Endometrium (tissue), 2 donors: ENCODE data around the gene SLC39A11.

Experiments used
- FAIRE-seq: peaks from 2 replicates; lab custom pipeline; 2012; peaks lifted over from hg19 to GRCh38; lab: Jason Lieb, UNC
- donor health status: control.
- donor health status: control.

The SLC39A11 gene

DNA sequence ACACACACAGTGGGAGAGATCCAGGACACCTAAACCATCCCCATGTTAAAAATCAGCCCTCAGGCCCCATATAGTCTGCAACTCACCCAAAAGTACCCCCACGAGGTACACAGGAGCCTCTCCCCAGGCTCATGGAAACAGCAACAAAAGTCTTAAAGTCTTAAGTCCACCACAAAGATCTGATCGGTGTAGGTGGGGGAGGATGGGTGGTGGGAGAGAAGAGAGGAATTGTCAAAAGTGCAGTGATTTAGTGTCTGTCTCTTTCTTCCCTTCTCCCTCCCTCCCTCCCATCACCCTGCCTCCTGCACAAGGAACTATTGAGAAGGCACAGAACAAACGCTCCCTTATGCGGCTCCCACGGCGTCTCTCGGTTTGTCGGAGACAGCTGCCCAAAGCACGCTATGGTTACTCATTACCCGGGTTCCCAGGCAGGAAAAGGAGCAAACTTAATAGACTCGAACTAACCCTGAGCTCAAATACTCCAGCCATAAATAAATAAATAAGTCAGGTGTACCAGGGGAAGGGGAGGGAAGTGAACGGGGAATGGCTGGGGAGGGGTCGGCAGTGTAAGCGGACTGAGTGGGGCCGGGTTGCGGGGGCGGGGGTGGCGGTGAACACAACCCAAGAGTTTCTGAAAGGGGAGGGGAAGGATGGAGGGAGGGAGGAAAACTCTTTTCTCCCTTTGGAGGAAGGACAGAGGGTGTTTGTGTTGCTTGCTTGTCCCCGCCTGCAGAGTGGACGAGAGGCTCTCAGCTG is 477.4 kb downstream of the SLC39A11 start:
- no peak for FAIRE-seq

DNA sequence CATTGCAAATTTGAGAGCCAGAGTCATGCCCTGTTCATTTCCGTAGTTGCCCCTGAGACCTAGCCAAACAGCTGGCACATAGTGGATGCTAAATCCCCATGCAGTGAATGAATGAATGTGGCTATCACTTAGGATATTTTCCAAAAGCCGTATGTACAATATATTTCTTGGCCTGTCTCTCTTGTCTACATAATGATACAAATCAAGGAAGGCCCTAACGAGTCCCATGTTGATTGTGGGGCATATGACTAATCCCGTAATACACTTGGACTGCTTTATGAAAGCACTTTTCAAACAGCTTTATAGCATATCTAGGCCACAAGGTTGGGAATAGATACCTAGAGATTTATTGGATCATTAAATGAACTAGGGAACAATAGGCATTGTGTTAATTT is 478.0 kb downstream of the SLC39A11 start:
- no peak for FAIRE-seq

DNA sequence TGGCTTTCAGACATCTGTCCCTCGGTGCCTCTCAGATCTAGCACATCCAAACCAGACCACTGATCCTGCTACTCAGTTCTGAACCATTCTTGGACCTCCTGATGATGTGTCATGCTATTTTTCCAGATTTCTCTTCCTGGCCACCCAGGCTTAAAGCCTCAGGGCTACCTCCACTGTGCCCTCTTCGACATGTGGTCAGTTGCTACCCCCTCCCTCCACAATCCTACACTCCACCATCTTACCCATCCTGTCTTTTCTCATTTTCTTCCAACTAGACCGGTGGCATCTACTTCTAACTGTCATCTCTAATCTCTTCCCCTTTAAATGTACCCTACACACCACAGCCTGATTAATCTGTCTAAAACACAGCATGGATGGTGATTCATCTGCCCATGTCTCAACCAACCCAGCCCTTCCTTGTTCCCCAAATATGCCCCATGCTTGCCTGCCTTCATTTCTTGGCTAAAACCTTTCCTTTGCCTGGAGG is 478.6 kb downstream of the SLC39A11 start:
- no peak for FAIRE-seq

GRCh38 chr17:72613396-72613795 is 479.1 kb downstream of the SLC39A11 start:
- no peak for FAIRE-seq

DNA sequence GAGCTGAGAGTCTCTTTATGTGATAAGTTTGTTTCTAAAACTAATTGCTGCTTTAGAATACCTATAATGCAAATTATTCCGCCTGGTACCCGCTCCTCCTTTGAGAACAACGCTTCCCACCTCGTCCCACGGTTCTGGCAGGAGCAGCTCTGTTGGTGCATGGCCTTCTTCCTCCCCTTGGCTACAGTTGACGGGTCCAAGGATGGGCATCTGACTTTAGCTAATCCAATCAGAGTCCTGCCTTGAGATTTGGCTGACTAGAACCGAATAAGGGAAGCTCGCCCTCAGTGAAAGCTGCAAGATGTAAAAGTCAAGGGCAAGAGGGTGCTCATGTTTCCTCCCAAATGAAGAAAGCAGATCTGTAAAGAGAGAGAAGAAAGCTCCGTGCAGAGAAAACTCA is 481.3 kb downstream of the SLC39A11 start:
- FAIRE-seq: no peak

DNA sequence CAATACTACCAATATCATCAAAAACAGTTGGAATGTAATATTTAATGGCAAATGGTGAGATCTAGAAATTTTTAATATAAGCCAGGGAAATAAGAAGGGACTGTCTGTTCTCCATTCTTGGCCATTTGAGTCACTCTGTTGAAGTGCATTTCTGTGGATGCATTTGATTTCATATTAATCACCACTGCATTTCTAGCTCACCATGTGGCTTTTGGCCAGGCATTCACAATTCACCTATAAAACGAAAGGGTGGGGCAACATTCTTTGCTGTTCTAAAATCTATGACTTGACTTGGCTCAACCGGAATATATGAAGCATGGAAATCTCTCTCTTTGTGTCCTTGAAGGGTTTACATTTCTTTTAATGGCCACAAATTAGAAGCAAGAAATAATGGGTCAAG is 483.0 kb downstream of the SLC39A11 start:
- FAIRE-seq: no peak

DNA sequence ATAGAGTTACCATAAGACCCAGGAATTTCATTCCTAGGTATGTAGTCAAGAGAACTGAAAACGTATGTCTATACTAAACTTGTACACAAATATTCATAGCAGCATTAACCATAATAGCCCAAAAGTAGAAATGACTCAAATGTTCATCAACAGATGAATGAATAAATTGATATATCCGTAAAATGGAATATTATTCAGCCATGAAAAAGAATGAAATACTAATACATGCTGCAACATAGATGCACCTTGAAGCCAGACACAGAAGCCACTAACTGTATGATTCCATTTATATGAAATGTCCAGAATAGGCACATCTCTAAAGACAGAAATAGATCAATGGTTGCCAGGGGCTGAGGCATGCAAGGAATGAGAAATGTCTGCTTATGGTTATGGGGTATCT is 484.1 kb downstream of the SLC39A11 start:
- FAIRE-seq: no peak

GRCh38 chr17:72606656-72607055 is 485.8 kb downstream of the SLC39A11 start:
- FAIRE-seq: no peak

GRCh38 chr17:72605543-72605942 is 486.9 kb downstream of the SLC39A11 start:
- no peak for FAIRE-seq

DNA sequence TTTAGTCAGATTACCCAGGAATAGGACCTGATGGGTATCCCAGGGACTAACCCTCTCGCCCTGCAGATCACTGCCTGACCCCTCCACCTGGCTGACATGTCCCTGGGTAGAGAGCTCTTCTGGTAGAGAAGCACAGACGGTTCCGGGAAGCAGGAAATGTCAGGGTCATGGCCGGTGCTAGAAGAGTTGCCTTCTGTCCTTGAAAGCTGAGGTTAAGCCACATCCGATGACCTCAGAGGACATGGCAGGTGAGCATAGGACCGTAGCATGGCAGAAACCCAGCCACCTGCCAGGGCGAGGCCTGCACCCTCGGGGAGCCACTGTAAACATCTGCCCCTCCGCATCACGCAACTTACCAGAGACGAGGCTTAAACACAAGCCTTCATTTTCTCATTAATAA is 488.0 kb downstream of the SLC39A11 start:
- FAIRE-seq: no peak

GRCh38 chr17:72603420-72604242 is 488.9 kb downstream of the SLC39A11 start:
- FAIRE-seq: no peak

DNA sequence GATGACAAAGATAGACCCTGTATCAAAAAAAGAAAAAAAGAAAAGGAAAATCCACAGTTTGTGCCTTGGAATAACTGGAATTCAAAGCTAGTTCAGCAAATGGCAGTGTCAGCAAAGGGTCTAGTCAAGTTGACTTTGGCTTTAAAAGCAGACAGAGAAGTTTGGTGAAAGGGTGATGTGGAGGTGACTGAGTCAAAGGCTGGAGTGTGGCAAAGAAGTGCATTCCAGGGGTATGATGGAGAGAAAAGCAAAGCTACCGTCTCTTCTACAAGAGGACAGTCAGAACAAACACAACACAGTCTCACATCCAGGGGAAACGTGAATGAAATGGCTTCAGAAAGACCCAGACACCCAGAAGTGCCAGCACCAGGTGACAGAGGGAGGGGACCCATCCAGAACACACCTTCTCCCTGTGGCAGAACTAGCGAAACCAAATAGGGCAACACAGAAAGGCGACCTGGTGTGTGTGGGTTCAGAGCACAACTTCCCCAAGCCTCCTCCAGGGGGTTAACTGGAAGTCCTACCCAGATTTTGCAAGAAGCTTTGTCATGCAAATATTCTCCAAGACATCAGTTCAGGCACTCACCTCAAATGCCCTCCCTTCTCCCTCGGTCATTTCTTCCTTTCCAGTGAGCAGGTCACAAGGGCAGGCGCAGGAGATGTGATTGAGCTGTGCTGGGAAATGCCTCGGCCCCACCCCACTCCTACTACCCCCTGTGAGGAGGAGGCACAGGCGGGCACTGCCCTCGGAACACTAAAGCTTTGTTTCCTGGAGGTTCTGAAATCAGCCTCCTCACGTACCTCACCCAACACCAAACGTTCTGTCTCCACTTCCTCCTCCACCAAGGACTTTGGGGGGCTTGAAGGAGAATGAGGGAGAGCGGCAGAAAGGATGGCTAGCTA is 489.7 kb downstream of the SLC39A11 start:
- FAIRE-seq: no peak

- no peak for FAIRE-seq
These were observed 491.6 kb downstream of the SLC39A11 start for GRCh38 chr17:72600934-72601333.

DNA sequence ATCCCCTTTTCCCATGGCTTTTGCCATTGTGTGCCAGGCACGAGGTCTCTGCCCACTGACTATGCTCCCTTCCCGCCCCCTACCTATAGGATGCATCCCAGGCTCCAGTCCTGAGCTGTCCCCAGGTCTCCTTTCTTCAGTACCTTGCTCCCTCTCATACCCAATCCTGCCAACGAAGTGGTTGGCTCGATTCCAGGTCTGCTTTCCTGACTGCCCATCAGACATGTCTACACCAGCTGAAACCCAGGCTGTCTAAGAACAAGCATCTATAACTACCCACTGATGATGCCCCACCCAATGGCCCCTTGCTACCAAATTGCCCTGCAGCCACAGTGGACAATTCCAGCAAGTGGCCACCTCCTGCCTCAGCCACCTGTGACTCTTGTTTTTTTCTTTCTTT is 492.6 kb downstream of the SLC39A11 start:
- no peak for FAIRE-seq

DNA sequence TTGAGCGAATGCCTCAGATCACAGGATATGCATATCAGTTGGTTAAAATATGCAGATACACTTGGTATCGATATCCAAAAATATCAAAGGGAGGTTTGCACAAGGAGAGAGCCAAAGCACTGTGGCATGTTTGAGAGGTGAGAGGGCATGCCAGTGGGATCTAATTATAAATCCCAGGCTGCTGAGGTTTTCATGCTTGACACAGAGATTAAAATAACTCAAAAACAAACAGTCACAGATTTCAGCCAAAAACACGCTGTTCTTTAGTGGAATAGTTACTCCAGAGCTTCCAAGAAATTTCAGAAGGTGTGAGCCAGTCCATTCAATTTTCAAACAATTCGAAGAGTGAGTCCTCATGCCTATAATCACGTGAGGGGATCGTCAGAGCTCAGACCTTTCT is 493.8 kb downstream of the SLC39A11 start:
- no peak for FAIRE-seq

DNA sequence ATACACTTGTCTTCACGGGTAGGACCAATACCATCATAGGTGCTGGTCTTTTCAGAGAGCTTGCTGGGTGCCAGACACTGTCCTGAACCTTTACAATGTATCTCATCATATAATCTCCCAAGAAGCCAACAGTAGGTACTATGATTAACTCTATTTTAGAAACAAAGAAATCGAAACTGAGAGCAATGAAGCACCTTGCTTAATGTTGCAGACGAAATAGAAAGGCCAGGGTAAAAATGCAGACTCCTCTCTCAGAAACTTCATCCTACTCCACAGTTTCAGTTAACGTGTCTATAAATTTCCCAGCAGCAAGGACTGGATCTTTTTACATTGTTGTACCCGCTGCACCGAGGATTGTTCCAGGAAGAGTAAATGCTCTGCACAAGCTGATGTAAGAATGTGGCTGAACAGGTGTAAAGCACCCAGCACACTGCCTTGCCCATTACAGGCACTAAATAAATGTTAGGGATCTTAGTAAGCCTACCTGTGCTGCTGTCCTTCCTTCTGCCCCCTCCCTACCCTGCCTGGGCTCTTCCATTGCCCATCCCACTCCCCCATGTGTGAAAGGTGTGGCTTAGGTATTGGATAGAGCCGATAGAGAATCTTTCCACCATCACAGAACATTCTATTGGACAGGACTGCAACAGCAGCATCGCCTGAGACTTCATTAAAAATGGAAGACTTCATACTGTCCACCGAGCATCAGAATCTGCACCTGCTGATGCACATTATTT is 495.0 kb downstream of the SLC39A11 start:
- no peak for FAIRE-seq
